ENCODE data around the gene ZAR1. TPM values are rescaled to one million over a fixed set of nuclear protein-coding genes. Genes with fewer than 3 reads are reported as not detected.

ZAR1 gene
- total RNA-seq, 1 donor from 2014 or later: 2.5 TPM

- Histone ChIP-seq H3K27me3 (no peaks in the 10 kb centered on the region), H3K9me3 (no peaks in the 10 kb centered on the region), H3K27ac (no peak overlapping the region), H3K4me3 (no peak overlapping the region), H3K4me1 (no peaks in the 10 kb centered on the region), H3K36me3 (no peaks in the 10 kb centered on the region)
- DNase-seq (ENCODE audit: extremely low spot score in 2 of 2): no peak
- intact Hi-C loops (cut with DNase I): no loop called here
- TF ChIP-seq POLR2AphosphoS5 (IDR thresholded peaks at IDR 0.05; ENCODE audit: insufficient read depth in 1 of 2, low read depth in 1 of 2) (no peak), CTCF (IDR thresholded peaks at IDR 0.05) (no peak)
Observed at GRCh38 chr4:48454591-48454990, 35.5 kb upstream of the ZAR1 start.

- Histone ChIP-seq H3K4me1 (no peaks in the 10 kb centered on the region), H3K4me3 (no peak overlapping the region), H3K27ac (no peak overlapping the region), H3K9me3 (no peaks in the 10 kb centered on the region), H3K36me3 (no peaks in the 10 kb centered on the region), H3K27me3 (no peaks in the 10 kb centered on the region)
- DNase-seq (ENCODE audit: extremely low spot score in 2 of 2): no peak
- no peak for TF ChIP-seq POLR2A (IDR thresholded peaks at IDR 0.05)
- TF ChIP-seq CTCF (IDR thresholded peaks at IDR 0.05): no peak
- no peak for TF ChIP-seq POLR2AphosphoS5 (IDR thresholded peaks at IDR 0.05; ENCODE audit: insufficient read depth in 1 of 2, low read depth in 1 of 2)
- intact Hi-C loops (cut with DNase I): no loop called here
Observed at GRCh38 chr4:48461000-48461399, 29.1 kb upstream of the ZAR1 start.

- H3K27ac ChIP-seq: no peak overlapping the region
- no peak overlapping the region for H3K4me3 ChIP-seq
- H3K27me3 ChIP-seq: no peaks in the 10 kb centered on the region
- TF ChIP-seq POLR2A (IDR thresholded peaks at IDR 0.05): no peak
- no peak for TF ChIP-seq CTCF (IDR thresholded peaks at IDR 0.05)
- no peak for TF ChIP-seq POLR2AphosphoS5 (IDR thresholded peaks at IDR 0.05; ENCODE audit: insufficient read depth in 1 of 2, low read depth in 1 of 2)
- intact Hi-C loops (cut with DNase I): no loop called here
- H3K36me3 ChIP-seq: no peaks in the 10 kb centered on the region
- no peak for DNase-seq (ENCODE audit: extremely low spot score in 2 of 2)
- H3K9me3 ChIP-seq: no peaks in the 10 kb centered on the region
- H3K4me1 ChIP-seq: no peaks in the 10 kb centered on the region
Observed at GRCh38 chr4:48462363-48462762, 27.7 kb upstream of the ZAR1 start.

GRCh38 chr4:48467442-48467841, 22.6 kb upstream of the ZAR1 start:
- Histone ChIP-seq H3K9me3 (no peaks in the 10 kb centered on the region), H3K4me3 (no peak overlapping the region), H3K27me3 (no peaks in the 10 kb centered on the region), H3K27ac (no peak overlapping the region), H3K36me3 (no peaks in the 10 kb centered on the region), H3K4me1 (no peaks in the 10 kb centered on the region)
- DNase-seq (ENCODE audit: extremely low spot score in 2 of 2): no peak
- intact Hi-C loops (cut with DNase I): no loop called here
- TF ChIP-seq CTCF (IDR thresholded peaks at IDR 0.05): no peak
- TF ChIP-seq POLR2A (IDR thresholded peaks at IDR 0.05): no peak
- TF ChIP-seq POLR2AphosphoS5 (IDR thresholded peaks at IDR 0.05; ENCODE audit: insufficient read depth in 1 of 2, low read depth in 1 of 2): no peak

- no peaks in the 10 kb centered on the region for H3K9me3 ChIP-seq
- no peaks in the 10 kb centered on the region for H3K4me1 ChIP-seq
- no peaks in the 10 kb centered on the region for H3K27me3 ChIP-seq
- intact Hi-C loops (cut with DNase I): no loop called here
- no peak overlapping the region for H3K4me3 ChIP-seq
- no peak for DNase-seq (ENCODE audit: extremely low spot score in 2 of 2)
- no peaks in the 10 kb centered on the region for H3K36me3 ChIP-seq
- no peak overlapping the region for H3K27ac ChIP-seq
- TF ChIP-seq CTCF (IDR thresholded peaks at IDR 0.05) (no peak), POLR2A (IDR thresholded peaks at IDR 0.05) (no peak), POLR2AphosphoS5 (IDR thresholded peaks at IDR 0.05; ENCODE audit: insufficient read depth in 1 of 2, low read depth in 1 of 2) (no peak)
Observed at GRCh38 chr4:48467891-48468290, 22.2 kb upstream of the ZAR1 start.

Measured in vagina (tissue), 2 donors.